ENCODE results near the gene CST9L.

CST9L gene

GRCh38 chr20:23517719-23518118, 50.6 kb downstream of the CST9L start:
- TF ChIP-seq CTCF (IDR thresholded peaks at IDR 0.05; ENCODE audit: low read depth, low read length, missing control alignments) = no peak
- no peak for DNase-seq (ENCODE audit: low read depth)
- no peak overlapping the region for H3K4me3 ChIP-seq (ENCODE audit: low read depth, low read length)

GRCh38 chr20:23515250-23515939, 52.9 kb downstream of the CST9L start:
- TF ChIP-seq CTCF (IDR thresholded peaks at IDR 0.05; ENCODE audit: low read depth, low read length, missing control alignments) = no peak
- DNase-seq (ENCODE audit: low read depth) = no peak
- H3K4me3 ChIP-seq (ENCODE audit: low read depth, low read length) = no peak overlapping the region

- TF ChIP-seq CTCF (IDR thresholded peaks at IDR 0.05; ENCODE audit: low read depth, low read length, missing control alignments) = no peak
- DNase-seq (ENCODE audit: low read depth) = no peak
- no peak overlapping the region for H3K4me3 ChIP-seq (ENCODE audit: low read depth, low read length)
These were observed 53.4 kb downstream of the CST9L start for GRCh38 chr20:23514848-23515247.

Data from GM12864 (cell line).